ENCODE data around the gene ERC2. TPM values are rescaled to one million over a fixed set of nuclear protein-coding genes. Genes with fewer than 3 reads are reported as not detected.

The ERC2 gene
- total and polyA plus RNA-seq, 2 of the 8 experiments (the other 6 are each of a cell fraction or from before 2014, with no cell fraction given) = 16.4 to 22.8 TPM

DNA sequence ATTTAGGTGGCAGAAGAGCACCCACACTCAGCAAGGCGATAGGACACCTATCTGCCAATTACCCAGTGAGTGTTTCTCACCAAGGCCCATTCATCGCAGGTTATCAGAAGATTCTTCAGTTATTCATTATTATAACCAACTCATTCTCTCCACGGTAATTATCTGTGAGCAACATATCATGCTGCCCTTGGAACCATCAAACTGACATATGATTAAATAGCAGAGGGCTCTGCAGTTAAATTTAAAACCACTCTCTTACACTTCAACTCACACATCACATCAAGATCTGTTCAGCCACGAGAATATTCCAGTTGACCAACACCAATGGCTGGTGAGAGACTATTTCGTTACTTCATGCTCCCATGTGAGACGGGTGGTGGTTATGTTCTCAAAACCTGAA is 489.3 kb downstream of the ERC2 start (continued):
- TF ChIP-seq, protein P1, sequence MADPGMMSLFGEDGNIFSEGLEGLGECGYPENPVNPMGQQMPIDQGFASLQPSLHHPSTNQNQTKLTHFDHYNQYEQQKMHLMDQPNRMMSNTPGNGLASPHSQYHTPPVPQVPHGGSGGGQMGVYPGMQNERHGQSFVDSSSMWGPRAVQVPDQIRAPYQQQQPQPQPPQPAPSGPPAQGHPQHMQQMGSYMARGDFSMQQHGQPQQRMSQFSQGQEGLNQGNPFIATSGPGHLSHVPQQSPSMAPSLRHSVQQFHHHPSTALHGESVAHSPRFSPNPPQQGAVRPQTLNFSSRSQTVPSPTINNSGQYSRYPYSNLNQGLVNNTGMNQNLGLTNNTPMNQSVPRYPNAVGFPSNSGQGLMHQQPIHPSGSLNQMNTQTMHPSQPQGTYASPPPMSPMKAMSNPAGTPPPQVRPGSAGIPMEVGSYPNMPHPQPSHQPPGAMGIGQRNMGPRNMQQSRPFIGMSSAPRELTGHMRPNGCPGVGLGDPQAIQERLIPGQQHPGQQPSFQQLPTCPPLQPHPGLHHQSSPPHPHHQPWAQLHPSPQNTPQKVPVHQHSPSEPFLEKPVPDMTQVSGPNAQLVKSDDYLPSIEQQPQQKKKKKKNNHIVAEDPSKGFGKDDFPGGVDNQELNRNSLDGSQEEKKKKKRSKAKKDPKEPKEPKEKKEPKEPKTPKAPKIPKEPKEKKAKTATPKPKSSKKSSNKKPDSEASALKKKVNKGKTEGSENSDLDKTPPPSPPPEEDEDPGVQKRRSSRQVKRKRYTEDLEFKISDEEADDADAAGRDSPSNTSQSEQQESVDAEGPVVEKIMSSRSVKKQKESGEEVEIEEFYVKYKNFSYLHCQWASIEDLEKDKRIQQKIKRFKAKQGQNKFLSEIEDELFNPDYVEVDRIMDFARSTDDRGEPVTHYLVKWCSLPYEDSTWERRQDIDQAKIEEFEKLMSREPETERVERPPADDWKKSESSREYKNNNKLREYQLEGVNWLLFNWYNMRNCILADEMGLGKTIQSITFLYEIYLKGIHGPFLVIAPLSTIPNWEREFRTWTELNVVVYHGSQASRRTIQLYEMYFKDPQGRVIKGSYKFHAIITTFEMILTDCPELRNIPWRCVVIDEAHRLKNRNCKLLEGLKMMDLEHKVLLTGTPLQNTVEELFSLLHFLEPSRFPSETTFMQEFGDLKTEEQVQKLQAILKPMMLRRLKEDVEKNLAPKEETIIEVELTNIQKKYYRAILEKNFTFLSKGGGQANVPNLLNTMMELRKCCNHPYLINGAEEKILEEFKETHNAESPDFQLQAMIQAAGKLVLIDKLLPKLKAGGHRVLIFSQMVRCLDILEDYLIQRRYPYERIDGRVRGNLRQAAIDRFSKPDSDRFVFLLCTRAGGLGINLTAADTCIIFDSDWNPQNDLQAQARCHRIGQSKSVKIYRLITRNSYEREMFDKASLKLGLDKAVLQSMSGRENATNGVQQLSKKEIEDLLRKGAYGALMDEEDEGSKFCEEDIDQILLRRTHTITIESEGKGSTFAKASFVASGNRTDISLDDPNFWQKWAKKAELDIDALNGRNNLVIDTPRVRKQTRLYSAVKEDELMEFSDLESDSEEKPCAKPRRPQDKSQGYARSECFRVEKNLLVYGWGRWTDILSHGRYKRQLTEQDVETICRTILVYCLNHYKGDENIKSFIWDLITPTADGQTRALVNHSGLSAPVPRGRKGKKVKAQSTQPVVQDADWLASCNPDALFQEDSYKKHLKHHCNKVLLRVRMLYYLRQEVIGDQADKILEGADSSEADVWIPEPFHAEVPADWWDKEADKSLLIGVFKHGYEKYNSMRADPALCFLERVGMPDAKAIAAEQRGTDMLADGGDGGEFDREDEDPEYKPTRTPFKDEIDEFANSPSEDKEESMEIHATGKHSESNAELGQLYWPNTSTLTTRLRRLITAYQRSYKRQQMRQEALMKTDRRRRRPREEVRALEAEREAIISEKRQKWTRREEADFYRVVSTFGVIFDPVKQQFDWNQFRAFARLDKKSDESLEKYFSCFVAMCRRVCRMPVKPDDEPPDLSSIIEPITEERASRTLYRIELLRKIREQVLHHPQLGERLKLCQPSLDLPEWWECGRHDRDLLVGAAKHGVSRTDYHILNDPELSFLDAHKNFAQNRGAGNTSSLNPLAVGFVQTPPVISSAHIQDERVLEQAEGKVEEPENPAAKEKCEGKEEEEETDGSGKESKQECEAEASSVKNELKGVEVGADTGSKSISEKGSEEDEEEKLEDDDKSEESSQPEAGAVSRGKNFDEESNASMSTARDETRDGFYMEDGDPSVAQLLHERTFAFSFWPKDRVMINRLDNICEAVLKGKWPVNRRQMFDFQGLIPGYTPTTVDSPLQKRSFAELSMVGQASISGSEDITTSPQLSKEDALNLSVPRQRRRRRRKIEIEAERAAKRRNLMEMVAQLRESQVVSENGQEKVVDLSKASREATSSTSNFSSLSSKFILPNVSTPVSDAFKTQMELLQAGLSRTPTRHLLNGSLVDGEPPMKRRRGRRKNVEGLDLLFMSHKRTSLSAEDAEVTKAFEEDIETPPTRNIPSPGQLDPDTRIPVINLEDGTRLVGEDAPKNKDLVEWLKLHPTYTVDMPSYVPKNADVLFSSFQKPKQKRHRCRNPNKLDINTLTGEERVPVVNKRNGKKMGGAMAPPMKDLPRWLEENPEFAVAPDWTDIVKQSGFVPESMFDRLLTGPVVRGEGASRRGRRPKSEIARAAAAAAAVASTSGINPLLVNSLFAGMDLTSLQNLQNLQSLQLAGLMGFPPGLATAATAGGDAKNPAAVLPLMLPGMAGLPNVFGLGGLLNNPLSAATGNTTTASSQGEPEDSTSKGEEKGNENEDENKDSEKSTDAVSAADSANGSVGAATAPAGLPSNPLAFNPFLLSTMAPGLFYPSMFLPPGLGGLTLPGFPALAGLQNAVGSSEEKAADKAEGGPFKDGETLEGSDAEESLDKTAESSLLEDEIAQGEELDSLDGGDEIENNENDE (IDR thresholded peaks at IDR 0.05; ENCODE audit: insufficient replicate concordance, low read length) = no peak
- TF ChIP-seq CEBPB (IDR thresholded peaks at IDR 0.05; ENCODE audit: low read depth, low read length) (no peak), TEAD4 (IDR thresholded peaks at IDR 0.05; ENCODE audit: low read depth, low read length) (no peak), HDAC2 (IDR thresholded peaks at IDR 0.05; ENCODE audit: borderline replicate concordance in 1 of 2, low read depth in 2 of 2, low read length in 2 of 2) (no peak), RFX5 (IDR thresholded peaks at IDR 0.05; ENCODE audit: borderline replicate concordance, low read depth, low read length) (no peak), KDM4A (IDR thresholded peaks at IDR 0.05; ENCODE audit: low read depth, low read length, severe bottlenecking) (no peak), SRF (IDR thresholded peaks at IDR 0.05; ENCODE audit: low read depth, low read length) (no peak), CHD2 (IDR thresholded peaks at IDR 0.05; ENCODE audit: low read length) (no peak), SP4 (IDR thresholded peaks at IDR 0.05; ENCODE audit: low read length) (no peak), KDM1A (IDR thresholded peaks at IDR 0.05; ENCODE audit: borderline replicate concordance, low read length) (no peak), RBBP5 (IDR thresholded peaks at IDR 0.05; ENCODE audit: borderline replicate concordance, low read depth, low read length) (no peak), PHF8 (conservative IDR thresholded peaks at IDR 0.05; ENCODE audit: low read depth, low read length) (no peak)

All from H1 (cell line).